Activated naive CD8-positive, alpha-beta T cell treated with anti-CD3 and anti-CD28 coated beads, Interleukin-2, amount 50 U/mL, for 16 hours (primary cell): ENCODE measurements around the gene SKIC8.

ENCODE experiments used
- DNase-seq: peaks from one replicate; pipeline ENCODE4 v3.0.0-alpha.2; 2020; ENCODE audit warnings: low read depth, low spot score

Gene SKIC8

DNA sequence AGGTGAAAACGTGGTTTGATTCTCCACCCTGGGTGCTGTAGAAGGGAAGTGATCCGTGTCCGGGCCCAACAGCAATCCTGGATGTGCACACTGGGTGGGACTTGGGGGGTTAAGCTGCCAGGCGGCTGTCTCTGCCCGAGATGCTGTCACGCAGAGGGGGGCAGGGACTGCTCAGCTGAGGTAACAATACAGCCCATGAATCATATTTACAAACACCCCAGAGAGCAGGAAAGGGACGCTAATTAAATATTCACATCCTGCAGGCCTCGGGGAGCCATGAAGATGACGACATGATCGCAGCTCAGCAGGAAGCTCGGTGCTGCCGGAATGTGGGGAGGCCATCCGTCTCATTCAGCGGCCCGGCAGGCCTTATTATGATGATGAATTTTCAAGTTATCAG is 22.8 kb upstream of the SKIC8 start:
- DNase-seq, result no peak

DNA sequence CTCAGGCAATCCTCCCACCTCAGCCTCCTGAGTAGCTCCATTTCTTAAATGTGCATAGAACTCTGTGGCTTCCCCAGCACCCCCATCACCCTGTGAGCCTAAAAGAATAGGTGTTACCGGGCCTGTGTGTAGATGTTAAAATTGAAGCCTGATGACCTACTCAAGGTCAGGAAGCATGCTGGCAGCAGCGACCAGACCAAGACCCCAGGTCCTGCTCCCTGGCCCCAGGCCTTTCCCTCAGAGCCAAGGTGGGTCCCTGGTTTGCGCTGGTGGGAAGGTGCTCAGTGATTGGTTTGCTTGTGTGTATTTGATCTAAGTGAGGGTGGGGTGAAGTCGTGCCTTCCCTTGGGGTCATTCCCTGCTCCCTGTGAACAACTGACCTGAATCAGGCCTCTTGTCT is 22.4 kb upstream of the SKIC8 start:
- DNase-seq, result no peak

DNA sequence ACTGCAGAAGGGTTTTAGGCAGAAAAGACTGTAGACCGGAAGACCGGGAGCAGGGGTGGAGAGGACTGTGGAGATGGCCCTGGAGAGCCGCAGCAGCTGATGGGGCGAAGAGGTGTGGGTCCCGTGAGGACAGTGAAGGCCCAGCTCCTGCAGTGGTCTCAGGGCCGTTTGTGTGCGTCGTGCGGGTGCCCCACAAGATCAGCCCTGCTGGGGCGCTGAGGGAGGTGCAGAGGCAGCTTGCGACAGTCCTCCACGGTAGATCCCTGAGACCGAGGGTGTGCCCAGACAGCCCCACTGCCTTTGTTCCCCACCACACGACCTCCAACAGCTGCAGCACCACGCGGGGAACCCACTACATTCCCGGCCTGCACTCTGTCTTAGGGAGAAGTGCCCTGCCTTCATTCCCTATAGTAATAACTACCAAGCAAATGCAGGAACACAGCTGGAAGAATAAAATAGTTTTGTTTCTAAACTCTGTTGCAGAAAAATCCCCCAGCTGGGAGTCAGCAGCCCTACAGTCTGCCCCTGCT is 21.7 kb upstream of the SKIC8 start:
- DNase-seq, result no peak

DNA sequence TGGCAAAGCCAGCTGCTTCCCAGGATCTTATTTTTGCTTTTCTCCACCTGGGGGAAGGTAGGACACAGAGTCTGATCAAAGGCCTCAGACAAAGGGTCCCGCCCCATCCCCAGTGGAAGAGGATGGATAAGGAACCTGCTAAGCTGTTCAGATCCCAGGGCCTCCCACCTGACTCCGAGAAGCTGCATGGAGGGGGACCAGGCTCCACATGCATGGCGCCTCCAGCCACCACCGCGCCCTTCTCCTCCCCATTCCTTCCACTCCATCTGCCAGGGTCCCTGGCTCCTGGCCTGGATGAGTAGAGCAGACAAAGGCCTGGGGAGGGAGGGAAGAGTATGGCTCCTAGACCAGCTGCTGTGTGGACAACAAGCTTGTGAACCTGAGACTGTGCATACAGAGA is 20.8 kb upstream of the SKIC8 start:
- no peak for DNase-seq

DNA sequence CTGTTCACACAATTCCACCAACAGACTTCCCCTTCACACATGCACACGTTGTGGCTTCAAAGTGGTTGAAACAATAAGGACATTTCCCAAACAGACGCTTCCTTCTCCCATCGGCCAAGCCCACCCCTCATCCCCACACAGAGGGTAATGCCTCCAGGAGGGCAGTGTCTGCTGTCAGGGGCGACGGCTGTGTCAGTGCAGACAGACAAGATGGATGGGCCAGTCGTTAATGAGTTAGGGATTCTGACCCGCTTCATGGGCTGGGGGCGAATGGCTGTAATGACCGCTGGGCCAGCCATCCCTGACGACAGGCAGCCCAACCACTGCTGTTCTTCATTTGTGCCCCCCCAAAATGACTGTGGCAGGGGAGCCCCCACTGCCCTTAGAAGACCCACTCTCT is 20.2 kb upstream of the SKIC8 start:
- DNase-seq, result no peak

DNA sequence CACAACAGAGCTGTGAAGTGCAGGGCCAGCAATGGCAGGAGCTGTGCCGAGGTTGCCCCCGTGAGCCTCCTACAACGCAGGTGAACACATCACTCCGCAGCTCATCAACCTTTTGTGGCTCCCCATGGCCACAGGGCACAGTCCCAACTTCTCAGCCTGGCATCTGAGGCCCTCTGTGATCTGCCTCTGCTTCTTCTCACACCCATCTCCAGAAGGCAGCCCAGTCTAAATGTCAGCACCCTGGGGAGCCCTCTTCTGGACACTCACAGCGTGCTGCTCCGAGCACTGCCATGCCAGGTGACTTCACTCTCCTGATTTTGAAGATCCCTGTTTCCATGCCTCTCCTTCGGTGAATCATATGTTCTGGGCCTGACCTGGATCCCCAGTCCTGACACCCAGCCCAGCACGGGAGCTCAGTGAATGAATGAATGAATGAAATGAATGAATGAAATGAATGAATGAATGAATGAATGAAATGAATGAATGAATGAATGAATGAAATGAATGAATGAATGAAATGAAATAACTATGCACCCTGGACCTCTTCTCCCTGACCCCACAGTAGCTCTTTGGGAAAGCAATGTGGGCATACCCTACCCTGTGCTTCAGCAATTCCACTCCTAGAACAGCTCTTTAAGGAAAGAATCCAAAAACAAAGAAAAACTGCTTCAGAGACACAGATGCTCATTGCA is 17.9 kb upstream of the SKIC8 start:
- DNase-seq, result no peak

DNA sequence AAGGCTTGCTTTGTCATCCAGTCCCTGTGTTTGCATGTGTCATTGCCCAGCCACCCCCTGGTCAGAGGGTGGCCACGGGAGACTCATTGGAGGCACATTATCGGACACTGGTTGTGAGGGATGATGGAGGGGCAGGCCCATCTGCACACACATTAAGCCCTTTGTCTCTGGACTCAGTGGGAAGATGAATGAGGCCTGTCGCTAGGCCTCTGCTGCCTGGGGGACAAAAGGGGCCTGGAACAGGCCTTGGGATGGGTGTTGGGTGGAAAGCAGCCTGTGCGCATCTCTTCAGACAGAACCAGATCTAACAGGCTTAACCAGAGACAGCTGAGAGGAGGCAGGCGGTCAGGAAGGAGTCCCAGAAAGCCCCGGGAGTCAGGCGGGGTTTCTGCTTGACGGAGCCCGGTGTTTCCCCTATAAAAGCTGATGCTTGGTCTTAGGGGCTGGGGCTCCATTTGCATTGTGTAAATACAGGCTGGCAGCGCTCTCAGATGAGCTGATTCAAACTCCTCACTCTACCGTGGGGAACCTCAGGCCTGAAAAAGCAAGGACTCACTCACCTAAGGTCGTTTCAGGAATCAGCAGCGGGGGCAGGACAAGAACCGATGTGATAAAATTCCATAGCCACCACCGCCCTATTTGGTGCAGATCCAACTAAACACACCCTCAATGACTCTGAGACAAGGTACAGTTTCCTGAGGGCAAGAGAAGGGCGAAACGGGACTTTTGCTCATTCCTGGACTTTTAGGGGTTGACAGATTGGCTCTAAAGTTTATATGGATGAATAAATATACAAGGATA is 17.1 kb upstream of the SKIC8 start:
- DNase-seq, result no peak

DNA sequence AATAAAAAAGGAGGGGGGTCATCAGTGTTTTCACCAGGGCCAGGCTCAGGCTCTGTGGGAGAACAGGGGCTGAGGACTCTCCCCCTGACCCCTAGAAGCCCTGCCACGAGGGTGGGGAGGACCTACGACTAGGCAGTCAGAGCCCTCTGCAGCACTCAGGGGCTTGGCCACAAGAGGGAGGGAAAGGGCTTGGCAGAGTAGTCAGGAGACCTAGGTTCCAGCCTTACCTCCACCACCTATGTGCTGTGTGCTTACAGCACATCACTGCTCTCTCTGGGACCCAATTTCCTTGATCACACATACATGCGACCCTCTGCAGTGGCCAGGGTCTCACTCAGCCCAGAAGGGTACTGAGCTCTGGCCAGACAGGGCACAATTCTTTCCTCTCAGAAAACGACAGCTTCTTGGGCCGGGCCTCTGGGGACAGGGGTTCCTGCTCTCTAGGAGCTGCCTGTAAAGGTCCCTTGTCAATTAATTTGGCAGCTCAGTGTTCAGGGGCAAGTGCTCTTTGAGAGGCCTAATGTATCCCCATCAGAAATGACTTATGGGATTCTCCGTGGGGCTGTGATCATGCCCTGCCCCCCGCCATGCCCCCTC is 16.4 kb upstream of the SKIC8 start:
- DNase-seq, result no peak

DNA sequence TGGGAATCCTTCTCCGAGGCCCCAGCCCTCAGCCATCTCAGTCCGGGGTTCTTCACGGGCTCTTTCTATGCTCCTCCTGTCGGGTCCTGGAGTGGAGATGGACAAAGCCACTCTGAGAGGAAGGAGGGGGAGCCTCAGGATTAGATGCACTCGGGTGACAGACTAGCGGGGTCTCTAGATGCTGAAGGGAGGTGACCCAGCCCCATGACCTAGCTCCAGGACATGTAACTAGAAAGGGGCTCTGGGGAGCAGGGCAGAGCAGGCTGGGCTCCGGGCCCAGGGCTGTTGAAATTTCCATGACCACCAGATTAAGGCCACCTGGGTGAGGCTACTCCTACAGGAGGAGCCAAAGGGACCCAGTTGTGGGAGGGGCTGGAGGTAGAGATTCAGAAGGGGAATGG is 14.8 kb upstream of the SKIC8 start:
- no peak for DNase-seq

DNA sequence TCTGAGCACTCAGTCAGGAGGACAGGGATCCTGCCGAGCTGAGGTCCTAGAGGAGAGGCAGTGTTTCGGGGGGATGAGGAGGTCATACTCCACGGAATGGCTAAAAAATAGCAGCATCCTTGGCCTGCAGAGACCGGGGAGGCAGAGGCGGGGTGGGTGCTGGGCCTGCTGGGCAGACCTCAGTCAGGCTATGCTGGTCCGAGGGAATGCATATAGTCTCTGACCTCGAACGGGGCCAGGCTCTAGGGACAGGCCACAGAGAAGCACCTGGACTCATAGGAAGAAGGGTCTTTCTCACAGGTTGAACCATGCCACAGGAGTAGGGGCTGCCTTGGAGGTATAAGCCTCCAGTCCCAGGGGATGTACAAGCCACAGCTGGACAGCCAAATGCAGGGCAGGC is 14.0 kb upstream of the SKIC8 start:
- DNase-seq, result no peak

DNA sequence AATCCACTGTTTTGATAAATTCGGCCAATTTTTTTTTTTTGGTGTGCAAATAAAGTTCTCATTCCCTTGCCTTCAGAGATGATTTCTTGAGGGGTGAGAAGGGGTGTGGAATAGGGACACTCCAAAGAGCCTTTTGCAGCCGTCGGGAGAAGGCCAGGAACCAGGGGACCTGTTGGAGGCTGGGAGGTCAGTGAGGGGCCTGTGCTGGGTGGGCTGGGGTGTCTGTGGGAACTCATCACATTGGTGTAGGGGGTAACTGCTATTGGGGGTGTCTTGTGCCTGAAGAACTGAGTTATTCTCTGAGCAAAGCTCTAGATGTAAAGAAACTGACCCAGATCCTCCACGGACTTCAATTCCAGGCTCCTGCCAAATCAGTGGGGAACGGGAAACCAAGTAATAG is 13.5 kb upstream of the SKIC8 start:
- DNase-seq, result no peak

DNA sequence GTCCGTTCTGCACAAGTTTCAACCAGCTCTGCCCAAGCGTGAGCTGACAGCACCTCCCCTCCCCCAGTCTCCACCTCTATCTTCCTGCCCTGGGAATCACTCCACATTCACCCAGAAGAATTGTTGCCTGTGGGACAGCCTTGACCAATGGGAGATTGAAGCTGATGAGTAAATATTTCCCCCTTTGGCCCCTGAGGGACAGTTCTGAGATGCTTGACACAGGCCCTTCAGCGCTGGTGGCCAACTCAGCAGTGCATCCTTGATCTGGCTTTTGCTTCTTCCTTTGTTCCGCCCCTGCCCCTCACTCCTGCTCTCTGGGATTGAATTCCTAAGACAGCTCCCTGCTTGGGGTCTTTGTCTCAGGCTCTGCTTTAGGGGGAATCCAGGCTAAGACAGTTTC is 13.1 kb upstream of the SKIC8 start:
- DNase-seq, result no peak

DNA sequence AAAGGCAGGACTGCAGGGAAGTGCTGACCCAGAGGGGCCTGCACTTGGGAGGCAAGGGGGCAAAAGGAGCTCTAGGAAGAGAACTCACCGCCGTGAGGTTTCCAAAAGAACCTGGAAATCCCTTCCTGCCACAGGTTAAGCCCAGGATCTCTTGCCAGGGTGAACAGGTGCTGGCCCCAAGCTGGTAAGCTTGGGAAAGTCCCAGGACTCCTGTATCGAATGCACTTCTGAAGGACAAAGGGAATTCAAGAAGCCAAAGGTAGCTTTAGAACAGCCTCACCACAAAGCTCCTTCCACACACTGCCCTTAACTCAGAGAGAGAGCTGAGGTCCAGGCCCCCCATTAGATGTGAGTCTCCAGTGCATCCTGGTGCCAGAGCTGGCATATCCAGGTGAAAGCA is 11.9 kb upstream of the SKIC8 start:
- no peak for DNase-seq

DNA sequence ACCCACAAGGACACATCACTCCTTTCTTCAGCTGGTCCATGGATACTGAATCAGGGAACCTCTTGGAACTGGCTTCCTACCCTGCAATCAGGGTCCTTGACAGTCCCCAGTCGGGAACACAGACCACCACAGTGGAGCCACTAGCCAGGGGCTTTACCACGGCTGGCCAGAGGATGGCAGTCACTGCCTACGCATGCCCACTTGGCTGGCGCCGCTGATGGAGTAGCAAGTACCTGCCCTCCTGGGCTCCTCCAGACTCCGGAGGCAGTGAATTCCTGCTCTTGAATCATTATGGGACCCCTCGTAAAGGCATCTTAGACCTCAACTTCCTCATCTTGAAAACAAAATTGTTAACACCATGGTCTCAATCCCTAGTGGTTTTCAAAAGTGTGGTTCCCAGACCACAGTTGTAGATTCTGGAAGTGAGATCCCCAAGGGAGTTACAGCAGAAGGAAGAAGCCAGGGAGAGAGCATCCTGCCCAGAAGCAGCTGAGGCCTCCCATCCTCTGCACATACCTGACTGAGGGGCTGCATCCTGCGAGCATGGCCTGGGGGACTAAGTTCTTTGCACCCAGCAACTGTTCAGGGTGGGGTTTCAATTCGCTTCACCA is 9.1 kb upstream of the SKIC8 start:
- DNase-seq, result peak; percentile 17

DNA sequence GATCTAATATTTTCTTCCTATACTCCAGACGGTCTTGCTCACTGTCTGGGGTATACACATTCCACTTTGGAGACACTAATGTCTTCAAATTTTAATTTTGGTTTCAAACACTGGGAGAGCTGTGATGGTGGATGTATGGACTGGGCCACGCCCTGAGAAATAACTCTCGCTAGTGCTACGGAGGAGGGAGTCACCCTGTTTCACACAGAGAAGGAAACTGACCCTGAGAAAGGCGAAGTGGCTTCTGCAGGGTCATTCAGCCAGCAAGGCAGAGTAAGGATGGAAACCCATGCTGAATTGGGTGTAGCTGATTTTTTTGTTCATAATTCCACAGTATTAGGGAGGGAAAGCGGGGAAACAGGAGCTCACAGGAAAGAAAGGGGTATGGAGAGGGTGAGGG is 8.6 kb upstream of the SKIC8 start:
- no peak for DNase-seq

DNA sequence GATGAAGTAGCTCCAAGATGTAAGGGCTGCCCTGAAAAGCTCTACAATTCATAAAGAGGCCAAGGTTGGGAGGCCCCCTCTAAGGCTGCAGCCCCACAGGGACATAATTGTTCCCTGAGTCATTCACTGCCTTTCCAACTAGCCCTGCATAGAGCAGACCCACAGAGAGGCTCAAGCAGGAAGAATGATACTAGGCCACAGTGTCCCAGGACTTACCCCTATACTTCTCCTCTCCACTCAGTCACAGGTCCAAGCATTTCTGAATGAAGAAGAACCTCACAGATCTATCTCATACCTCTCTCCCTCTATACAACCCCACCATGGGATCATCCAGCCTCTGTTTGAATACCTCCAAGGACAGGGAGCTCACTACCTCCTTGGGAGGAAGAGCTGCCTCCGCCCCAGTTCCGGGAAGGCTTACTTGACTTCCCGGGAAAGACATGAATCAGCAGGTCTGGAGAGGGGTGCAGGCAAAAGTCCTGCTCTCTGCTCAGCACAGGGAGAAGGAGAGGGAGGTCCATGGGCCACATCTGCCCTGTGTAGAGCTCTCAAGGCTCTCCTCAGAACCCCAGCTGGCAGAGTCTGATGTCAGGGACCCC is 6.9 kb upstream of the SKIC8 start:
- no peak for DNase-seq

DNA sequence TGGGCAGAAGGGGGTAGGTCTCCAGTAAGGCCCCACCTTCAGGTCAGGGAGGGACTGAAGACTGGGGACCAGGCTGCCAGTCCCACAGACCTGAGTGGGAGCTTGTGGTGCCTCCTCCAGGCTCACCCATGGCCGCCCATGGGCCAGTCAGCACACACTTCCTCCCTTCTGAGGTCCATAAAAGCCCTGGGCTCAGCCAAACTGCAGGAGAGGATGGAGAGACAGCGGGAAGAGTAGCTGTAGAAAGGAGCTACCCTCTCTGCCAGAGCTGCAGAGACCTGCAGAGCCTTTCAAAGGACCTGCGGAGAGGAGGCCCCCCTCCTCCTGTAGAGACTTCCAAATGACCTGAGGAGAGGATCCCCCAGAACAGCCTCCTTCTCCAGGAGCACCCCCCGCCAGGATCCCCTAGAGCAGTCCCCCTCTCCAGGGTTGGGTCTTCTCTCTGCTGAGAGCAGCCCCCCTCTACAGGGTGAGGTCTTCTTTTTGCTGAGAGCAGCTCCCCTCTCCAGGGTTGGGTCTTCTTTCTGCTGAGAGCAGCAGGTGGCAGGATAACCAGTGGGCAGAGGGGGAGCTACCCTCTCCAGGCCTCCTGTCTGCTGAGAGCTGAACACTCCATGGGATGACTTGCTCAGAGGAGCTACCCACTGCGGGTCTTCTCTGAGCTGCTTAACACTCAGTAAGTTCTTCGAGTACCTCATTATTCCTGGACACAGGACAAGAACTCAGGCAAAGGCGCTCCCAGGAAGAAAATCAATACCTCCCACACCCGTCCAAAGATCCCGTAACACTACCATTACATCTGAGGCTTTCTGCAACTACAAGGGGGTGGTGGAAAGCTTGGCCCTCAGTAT is 5.0 kb upstream of the SKIC8 start:
- DNase-seq, result no peak

DNA sequence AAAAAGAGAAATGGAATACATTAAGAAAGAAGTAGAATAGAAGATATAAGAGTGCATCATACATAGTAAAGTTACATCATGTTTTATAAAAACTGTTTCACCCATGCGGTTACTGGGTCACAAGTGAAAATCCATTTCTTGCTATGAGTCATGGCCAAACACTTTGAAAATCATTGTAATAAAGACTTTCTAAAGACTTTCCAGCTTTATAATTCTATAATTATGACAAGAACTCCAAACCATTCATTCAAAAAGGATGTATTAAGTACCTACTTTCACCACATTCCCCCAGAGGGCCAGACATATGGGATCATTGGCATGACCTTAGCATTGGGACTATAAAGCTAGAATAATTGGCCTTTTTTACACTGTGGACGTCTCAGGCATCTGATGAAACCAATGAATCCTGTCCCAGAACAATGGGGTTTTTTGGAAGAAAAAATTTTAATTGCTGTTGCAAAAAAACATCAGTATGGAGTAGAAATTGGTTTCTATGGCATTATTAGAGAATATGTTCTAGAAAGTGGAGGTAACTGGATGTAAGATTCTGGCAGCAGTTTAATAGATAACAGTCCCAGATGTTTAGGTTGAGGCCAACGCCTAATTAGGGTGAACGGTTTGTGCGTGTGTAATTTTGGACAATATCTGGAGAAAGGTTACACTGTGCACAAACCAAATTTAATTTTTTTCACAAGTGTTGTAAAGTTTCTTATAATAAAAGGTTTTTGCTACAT is 3.3 kb upstream of the SKIC8 start:
- no peak for DNase-seq

DNA sequence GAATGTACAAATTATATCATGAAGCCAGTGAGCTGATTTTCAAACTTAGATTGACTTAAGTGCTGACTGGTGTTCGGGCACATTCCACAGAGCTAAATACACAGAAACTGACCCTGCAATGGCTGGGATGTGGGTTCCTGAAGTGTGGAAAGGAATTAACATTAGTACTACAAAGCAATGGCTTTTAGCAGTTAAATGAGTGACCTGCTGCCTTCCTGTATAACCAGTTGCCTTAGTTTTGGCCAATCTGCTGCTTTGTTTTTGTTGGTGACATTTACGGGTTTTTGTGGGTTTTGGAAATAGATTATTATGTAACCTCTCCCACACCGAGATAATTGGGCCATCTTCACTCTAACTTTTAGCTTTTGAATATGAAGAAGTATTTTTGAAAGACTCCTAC is 2.4 kb upstream of the SKIC8 start:
- DNase-seq, result no peak

DNA sequence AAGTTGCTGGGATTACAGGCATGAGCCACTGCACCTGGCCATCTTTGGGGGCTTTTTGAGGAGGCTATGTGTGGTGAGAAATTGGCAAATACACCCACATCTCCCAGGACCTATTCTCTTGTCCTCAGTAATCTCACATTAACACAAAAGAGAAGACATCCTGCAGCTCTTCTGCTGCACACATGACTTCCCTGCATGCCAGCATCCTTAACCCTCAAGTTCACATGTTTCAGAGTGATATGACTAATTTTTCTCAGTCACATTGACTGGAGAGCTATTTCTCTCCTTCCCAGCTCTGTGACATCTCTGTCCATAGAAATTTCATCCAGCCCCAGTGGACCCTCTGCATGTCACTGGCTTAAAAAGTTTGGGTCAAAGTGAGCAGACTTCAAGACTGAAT is 1.9 kb upstream of the SKIC8 start:
- DNase-seq, result no peak
